Loucy (cell line): ENCODE data around the gene NUP58.

Experiments
- H2AFZ ChIP-seq: fragments of 200-600 bp; sonication (generic); 2 replicates; pipeline ENCODE4 v1.6.0; 2016; ENCODE audit warnings: antibody characterized with exemption, mild to moderate bottlenecking, low read length, moderate library complexity
- H3F3A ChIP-seq: fragments of 200-600 bp; 2 replicates; pipeline ENCODE4 v1.6.0; 2016; ENCODE audit warnings: antibody characterized with exemption, low read depth, mild to moderate bottlenecking
- H3K27me3 ChIP-seq: fragments of 200-600 bp; sonication (generic); 2 replicates; pipeline ENCODE4 v1.6.1; 2014; ENCODE audit warnings: low read length, mild to moderate bottlenecking; ENCODE audit not compliant: insufficient read depth, poor library complexity, severe bottlenecking
- H3K36me3 ChIP-seq: fragments of 200-600 bp; sonication (generic); 2 replicates; pipeline ENCODE4 v1.6.1; 2016; ENCODE audit warnings: low read length; ENCODE audit not compliant: insufficient read depth
- H3K4me1 ChIP-seq: fragments of 200-600 bp; sonication (generic); 2 replicates; pipeline ENCODE4 v1.5.1; 2014; ENCODE audit warnings: low read length, mild to moderate bottlenecking; ENCODE audit not compliant: insufficient read depth, poor library complexity, severe bottlenecking
- H3K4me2 ChIP-seq: fragments of 200-600 bp; sonication (generic); 2 replicates; pipeline ENCODE4 v1.6.0; 2014; ENCODE audit warnings: antibody characterized with exemption, low read length, low read depth, mild to moderate bottlenecking; ENCODE audit not compliant: poor library complexity, severe bottlenecking
- H3K4me3 ChIP-seq: fragments of 200-600 bp; sonication (generic); 2 replicates; pipeline ENCODE4 v1.5.1; 2014; ENCODE audit warnings: low read length, mild to moderate bottlenecking, mixed read lengths; ENCODE audit not compliant: poor library complexity, severe bottlenecking
- H3K79me2 ChIP-seq: fragments of 200-600 bp; sonication (generic); 2 replicates; pipeline ENCODE4 v1.6.1; 2014; ENCODE audit warnings: low read length; ENCODE audit not compliant: insufficient read depth
- H3K9ac ChIP-seq: fragments of 200-600 bp; sonication (generic); 2 replicates; pipeline ENCODE4 v1.6.0; 2014; ENCODE audit warnings: mild to moderate bottlenecking, low read depth, low read length, moderate library complexity; ENCODE audit not compliant: poor library complexity, severe bottlenecking
- H3K9me2 ChIP-seq: fragments of 200-600 bp; sonication (generic); replicated peaks from 2 replicates; pipeline ENCODE4 v1.6.1; 2016; ENCODE audit warnings: low read depth, low read length, mixed read lengths
- H3K9me3 ChIP-seq: fragments of 200-600 bp; sonication (generic); 2 replicates; pipeline ENCODE4 v1.6.1; 2014; ENCODE audit warnings: mild to moderate bottlenecking, antibody characterized with exemption, low read length, low read depth; ENCODE audit not compliant: insufficient read depth
- H4K20me1 ChIP-seq: fragments of 200-600 bp; sonication (generic); 2 replicates; pipeline ENCODE4 v1.6.0; 2014; ENCODE audit warnings: antibody characterized with exemption, low read length, mild to moderate bottlenecking; ENCODE audit not compliant: insufficient read depth, poor library complexity, severe bottlenecking
- EZH2phosphoT487 ChIP-seq: fragments of 200-600 bp; IDR thresholded peaks from 2 replicates; pipeline ENCODE4 v1.6.1; 2018; ENCODE audit warnings: antibody characterized with exemption, mild to moderate bottlenecking, moderate library complexity, borderline replicate concordance
- TF ChIP-seq, protein P1 (sequence below): fragments of 200-600 bp; sonication (generic); conservative IDR thresholded peaks from 2 replicates; pipeline ENCODE4 v1.5.1; 2014; ENCODE audit warnings: mild to moderate bottlenecking, antibody characterized with exemption, low read length

Gene NUP58

DNA sequence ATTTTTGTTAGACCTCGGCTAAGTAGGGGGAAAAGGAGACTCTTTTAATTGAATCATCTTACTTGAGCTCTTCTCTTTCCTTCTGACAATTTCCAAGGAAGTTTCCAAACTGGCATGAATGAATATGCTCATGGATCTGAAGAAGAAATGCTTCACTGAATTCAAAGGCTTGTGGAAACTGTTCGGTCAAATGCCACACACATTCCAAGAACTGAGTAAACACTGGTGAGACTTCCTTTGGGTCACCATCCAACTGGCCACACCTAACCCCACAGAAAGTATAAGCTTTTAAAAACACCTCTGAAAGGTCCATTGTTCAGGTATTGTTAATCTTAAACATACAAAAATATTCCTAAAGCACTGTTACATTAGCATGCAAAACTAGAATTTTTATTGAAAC, 47.7 kb upstream of the NUP58 start:
- H3K36me3 ChIP-seq = peaks cover 73% of the 10 kb centered on the region; the same call in 1 of the 2 replicates
- TF ChIP-seq, protein P1, sequence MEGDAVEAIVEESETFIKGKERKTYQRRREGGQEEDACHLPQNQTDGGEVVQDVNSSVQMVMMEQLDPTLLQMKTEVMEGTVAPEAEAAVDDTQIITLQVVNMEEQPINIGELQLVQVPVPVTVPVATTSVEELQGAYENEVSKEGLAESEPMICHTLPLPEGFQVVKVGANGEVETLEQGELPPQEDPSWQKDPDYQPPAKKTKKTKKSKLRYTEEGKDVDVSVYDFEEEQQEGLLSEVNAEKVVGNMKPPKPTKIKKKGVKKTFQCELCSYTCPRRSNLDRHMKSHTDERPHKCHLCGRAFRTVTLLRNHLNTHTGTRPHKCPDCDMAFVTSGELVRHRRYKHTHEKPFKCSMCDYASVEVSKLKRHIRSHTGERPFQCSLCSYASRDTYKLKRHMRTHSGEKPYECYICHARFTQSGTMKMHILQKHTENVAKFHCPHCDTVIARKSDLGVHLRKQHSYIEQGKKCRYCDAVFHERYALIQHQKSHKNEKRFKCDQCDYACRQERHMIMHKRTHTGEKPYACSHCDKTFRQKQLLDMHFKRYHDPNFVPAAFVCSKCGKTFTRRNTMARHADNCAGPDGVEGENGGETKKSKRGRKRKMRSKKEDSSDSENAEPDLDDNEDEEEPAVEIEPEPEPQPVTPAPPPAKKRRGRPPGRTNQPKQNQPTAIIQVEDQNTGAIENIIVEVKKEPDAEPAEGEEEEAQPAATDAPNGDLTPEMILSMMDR = no peak
- TF ChIP-seq EZH2phosphoT487 = no peak
- no peaks in the 10 kb centered on the region for H3K9me2 ChIP-seq
- H3F3A ChIP-seq = no peaks in the 10 kb centered on the region
- peaks cover 4% of the 10 kb centered on the region for H4K20me1 ChIP-seq
- H3K9me3 ChIP-seq = no peaks in the 10 kb centered on the region
- H3K4me3 ChIP-seq = no peak overlapping the region
- no peaks in the 10 kb centered on the region for H3K79me2 ChIP-seq
- H2AFZ ChIP-seq = no peak overlapping the region
- no peak overlapping the region for H3K9ac ChIP-seq
- H3K4me1 ChIP-seq = no peaks in the 10 kb centered on the region
- no peak overlapping the region for H3K4me2 ChIP-seq
- H3K27me3 ChIP-seq = no peaks in the 10 kb centered on the region

DNA sequence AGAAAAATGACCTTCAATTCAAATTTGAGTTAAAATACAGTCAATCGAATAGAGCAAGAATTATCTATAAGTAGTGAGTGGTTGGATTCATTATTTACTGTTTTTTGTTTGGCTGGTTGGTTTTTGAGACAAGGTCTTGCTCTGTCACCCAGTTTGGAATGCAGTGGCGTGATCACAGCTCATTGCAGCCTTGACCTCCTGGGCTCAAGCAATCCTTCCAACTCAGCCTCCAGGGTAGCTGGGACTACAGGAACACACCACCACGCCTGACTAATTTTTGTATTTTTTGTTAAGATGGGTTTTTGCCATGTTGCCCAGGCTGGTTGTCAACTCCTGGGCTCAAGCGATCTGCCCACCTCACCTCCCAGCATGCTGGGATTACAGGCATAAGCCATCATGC, 39.2 kb upstream of the NUP58 start:
- H4K20me1 ChIP-seq = no peaks in the 10 kb centered on the region
- H3K27me3 ChIP-seq = no peaks in the 10 kb centered on the region
- no peaks in the 10 kb centered on the region for H3F3A ChIP-seq
- peaks cover 75% of the 10 kb centered on the region for H3K36me3 ChIP-seq
- H3K9ac ChIP-seq = no peak overlapping the region
- TF ChIP-seq EZH2phosphoT487 = no peak
- H3K4me1 ChIP-seq = no peaks in the 10 kb centered on the region
- H3K9me2 ChIP-seq = no peaks in the 10 kb centered on the region
- no peaks in the 10 kb centered on the region for H3K79me2 ChIP-seq
- no peak overlapping the region for H3K4me3 ChIP-seq
- no peaks in the 10 kb centered on the region for H3K9me3 ChIP-seq
- H3K4me2 ChIP-seq = no peak overlapping the region
- no peak overlapping the region for H2AFZ ChIP-seq

DNA sequence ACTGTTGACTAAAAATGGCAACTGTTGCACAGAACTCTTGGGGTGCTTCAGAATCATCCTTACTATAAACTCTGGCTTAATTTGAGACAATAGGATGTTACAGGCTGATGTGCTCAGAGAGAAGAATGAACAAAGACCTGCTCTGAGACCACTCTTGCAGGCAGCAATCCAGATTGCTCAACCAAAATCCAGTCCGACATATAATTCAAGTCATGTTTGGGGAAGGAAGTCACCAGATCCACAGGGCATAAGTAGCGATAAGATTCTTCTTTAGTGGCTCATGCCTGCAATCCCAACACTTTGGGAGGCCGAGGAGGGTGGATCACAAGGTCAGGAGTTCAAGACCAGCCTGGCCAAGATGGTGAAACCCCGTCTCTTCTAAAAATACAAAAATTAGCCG, 34.7 kb upstream of the NUP58 start:
- no peaks in the 10 kb centered on the region for H3K4me1 ChIP-seq
- no peak overlapping the region for H2AFZ ChIP-seq
- H3K36me3 ChIP-seq = peaks cover 62% of the 10 kb centered on the region

DNA sequence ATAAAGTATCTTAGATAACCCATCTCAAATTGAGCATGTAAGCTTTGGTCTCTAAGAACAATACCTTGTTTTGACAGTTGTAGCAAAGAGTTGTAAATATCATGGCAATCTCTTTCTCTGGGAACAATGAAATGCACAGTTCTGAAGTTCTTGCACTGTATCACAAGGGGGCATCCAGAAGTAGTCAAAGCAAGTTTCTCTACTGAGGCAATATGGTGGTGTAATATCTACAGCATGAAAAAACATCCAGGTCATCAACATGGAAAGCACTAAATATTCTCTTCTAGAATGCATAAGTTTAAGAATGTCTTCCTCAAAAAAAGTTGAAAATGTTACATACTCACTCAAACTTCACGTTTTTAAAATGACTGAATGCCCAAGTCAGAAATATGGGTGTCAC, 33.7 kb upstream of the NUP58 start:
- H2AFZ ChIP-seq = no peak overlapping the region
- no peaks in the 10 kb centered on the region for H3K9me3 ChIP-seq
- no peaks in the 10 kb centered on the region for H3K9me2 ChIP-seq
- peaks cover 57% of the 10 kb centered on the region for H3K36me3 ChIP-seq
- H4K20me1 ChIP-seq = no peaks in the 10 kb centered on the region
- H3K4me3 ChIP-seq = no peak overlapping the region
- no peaks in the 10 kb centered on the region for H3F3A ChIP-seq
- H3K27me3 ChIP-seq = no peaks in the 10 kb centered on the region
- H3K4me2 ChIP-seq = no peak overlapping the region
- no peaks in the 10 kb centered on the region for H3K4me1 ChIP-seq
- peaks cover 8% of the 10 kb centered on the region; the same call in 1 of the 2 replicates for H3K79me2 ChIP-seq
- no peak for TF ChIP-seq EZH2phosphoT487
- TF ChIP-seq, protein P1 = peak; percentile 69
- no peak overlapping the region for H3K9ac ChIP-seq

More for the DNA sequence above, 34.7 kb upstream of the NUP58 start:
- H3K79me2 ChIP-seq = peaks cover 8% of the 10 kb centered on the region; the same call in 1 of the 2 replicates
- H3K4me3 ChIP-seq = no peak overlapping the region
- no peaks in the 10 kb centered on the region for H3K9me2 ChIP-seq
- no peak overlapping the region for H3K4me2 ChIP-seq
- no peaks in the 10 kb centered on the region for H3K27me3 ChIP-seq
- no peak overlapping the region for H3K9ac ChIP-seq
- TF ChIP-seq EZH2phosphoT487 = no peak
- TF ChIP-seq, protein P1 = no peak
- H3F3A ChIP-seq = no peaks in the 10 kb centered on the region
- no peaks in the 10 kb centered on the region for H3K9me3 ChIP-seq
- H4K20me1 ChIP-seq = no peaks in the 10 kb centered on the region
